A549 (cell line): Measurements from ENCODE around the gene TNFAIP8.

Experiments used
- CEBPB ChIP-seq, 2 experiments: fragments of >200 bp in 1 of 2; sonication (Bioruptor Twin) in 1 of 2; formaldehyde crosslinking in 1 of 2; IDR thresholded peaks; 2 replicates each; pipeline ENCODE4 v1.6.1; 2012 to 2016
- HDAC2 ChIP-seq: fragments of 200-600 bp; sonication (generic); IDR thresholded peaks from 2 replicates; pipeline ENCODE4 v1.6.1; 2016
- MAX ChIP-seq: IDR thresholded peaks from 2 replicates; pipeline ENCODE4 v1.6.1; 2012
- NFE2L2 ChIP-seq: fragments of 150-350 bp; conservative IDR thresholded peaks from 2 replicates; pipeline ENCODE4 v1.6.1; 2014; ENCODE audit warnings: low read length
- POLR2A ChIP-seq: IDR thresholded peaks from 2 replicates; pipeline ENCODE4 v1.6.1; 2012; ENCODE audit warnings: mild to moderate bottlenecking, low read length
- USF2 ChIP-seq: fragments of 450-650 bp; IDR thresholded peaks from 2 replicates; pipeline ENCODE4 v1.6.1; 2014; ENCODE audit warnings: antibody characterized with exemption
- TF ChIP-seq, protein P1 (sequence below): fragments of >200 bp; sonication (Bioruptor Twin); formaldehyde crosslinking; IDR thresholded peaks from 3 replicates; pipeline ENCODE4 v1.5.1; 2016

- TF ChIP-seq HDAC2 (no peak), NFE2L2 (no peak), POLR2A (no peak), CEBPB (IDR thresholded peaks at IDR 0.05) (no peak), USF2 (no peak), MAX (no peak)
- TF ChIP-seq, protein P1, sequence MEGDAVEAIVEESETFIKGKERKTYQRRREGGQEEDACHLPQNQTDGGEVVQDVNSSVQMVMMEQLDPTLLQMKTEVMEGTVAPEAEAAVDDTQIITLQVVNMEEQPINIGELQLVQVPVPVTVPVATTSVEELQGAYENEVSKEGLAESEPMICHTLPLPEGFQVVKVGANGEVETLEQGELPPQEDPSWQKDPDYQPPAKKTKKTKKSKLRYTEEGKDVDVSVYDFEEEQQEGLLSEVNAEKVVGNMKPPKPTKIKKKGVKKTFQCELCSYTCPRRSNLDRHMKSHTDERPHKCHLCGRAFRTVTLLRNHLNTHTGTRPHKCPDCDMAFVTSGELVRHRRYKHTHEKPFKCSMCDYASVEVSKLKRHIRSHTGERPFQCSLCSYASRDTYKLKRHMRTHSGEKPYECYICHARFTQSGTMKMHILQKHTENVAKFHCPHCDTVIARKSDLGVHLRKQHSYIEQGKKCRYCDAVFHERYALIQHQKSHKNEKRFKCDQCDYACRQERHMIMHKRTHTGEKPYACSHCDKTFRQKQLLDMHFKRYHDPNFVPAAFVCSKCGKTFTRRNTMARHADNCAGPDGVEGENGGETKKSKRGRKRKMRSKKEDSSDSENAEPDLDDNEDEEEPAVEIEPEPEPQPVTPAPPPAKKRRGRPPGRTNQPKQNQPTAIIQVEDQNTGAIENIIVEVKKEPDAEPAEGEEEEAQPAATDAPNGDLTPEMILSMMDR = no peak
Measured at GRCh38 chr5:119356612-119357188, 881 bp downstream of the TNFAIP8 start.
